HG02840 (cell line): ENCODE data around the gene RIMOC1.

ENCODE experiments used
- ATAC-seq: cut with Tn5 transposase; IDR thresholded peaks from one replicate; pipeline ENCODE4 v1.9.1; 2021; ENCODE audit warnings: mild to moderate bottlenecking, moderate library complexity, moderate number of reproducible peaks; ENCODE audit not compliant: unreplicated experiment, low FRiP score

Gene RIMOC1

GRCh38 chr5:41951224-41951623, 47.1 kb downstream of the RIMOC1 start:
- no peak for ATAC-seq
